ENCODE measurements around the gene ADCY1. TPM values are rescaled to one million over a fixed set of nuclear protein-coding genes. Genes with fewer than 3 reads are reported as not detected.

ADCY1 gene
- total RNA-seq, 4 donors from 2014 or later = 0.49 to 1.2 (median 0.72) TPM

DNA sequence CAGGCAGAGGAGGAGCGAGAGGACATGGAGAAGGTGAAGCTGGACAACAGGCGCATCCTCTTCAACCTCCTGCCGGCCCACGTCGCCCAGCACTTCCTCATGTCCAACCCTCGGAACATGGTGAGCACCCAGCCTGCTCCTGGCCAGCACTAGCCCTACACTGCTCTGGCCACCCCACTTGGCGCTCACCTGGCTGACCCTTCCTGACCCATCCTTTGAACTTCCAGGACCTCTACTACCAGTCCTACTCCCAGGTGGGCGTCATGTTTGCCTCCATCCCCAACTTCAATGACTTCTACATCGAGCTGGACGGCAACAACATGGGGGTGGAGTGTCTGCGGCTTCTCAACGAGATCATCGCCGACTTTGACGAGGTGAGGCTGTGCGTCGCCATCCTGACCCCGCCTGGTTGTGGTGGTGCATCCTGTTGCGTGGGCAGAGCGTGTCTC is 129.2 kb downstream of the ADCY1 start:
- H3K4me1 ChIP-seq = peaks cover 0 to 14% (median 0%) of the 10 kb centered on the region in 3 donors
- H3K4me3 ChIP-seq = no peak overlapping the region
- no peak for ATAC-seq
- peaks cover 0 to 2% of the 10 kb centered on the region in 2 donors for H3K36me3 ChIP-seq
- WGBS, 2 donors (ENCODE audit: low coverage in 1 of 2) = 70 to 81% methylated on average over 2 to 6 of the region's 20 CpGs
- H3K9me3 ChIP-seq = no peaks in the 10 kb centered on the region
- TF ChIP-seq POLR2A (IDR thresholded peaks at IDR 0.05) (no peak), EP300 (IDR thresholded peaks at IDR 0.05) (no peak), POLR2AphosphoS5 (IDR thresholded peaks at IDR 0.05) (no peak)
- TF ChIP-seq, protein P1, sequence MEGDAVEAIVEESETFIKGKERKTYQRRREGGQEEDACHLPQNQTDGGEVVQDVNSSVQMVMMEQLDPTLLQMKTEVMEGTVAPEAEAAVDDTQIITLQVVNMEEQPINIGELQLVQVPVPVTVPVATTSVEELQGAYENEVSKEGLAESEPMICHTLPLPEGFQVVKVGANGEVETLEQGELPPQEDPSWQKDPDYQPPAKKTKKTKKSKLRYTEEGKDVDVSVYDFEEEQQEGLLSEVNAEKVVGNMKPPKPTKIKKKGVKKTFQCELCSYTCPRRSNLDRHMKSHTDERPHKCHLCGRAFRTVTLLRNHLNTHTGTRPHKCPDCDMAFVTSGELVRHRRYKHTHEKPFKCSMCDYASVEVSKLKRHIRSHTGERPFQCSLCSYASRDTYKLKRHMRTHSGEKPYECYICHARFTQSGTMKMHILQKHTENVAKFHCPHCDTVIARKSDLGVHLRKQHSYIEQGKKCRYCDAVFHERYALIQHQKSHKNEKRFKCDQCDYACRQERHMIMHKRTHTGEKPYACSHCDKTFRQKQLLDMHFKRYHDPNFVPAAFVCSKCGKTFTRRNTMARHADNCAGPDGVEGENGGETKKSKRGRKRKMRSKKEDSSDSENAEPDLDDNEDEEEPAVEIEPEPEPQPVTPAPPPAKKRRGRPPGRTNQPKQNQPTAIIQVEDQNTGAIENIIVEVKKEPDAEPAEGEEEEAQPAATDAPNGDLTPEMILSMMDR (IDR thresholded peaks at IDR 0.05) = no peak
- H3K27ac ChIP-seq = no peak overlapping the region
- no peaks in the 10 kb centered on the region for H3K27me3 ChIP-seq

- WGBS, 2 donors (ENCODE audit: low coverage in 1 of 2) = 87 to 93% methylated on average over 3 to 6 of the region's 13 CpGs
- no peak overlapping the region for H3K4me3 ChIP-seq
These were observed 129.9 kb downstream of the ADCY1 start for GRCh38 chr7:45703911-45704682.

DNA sequence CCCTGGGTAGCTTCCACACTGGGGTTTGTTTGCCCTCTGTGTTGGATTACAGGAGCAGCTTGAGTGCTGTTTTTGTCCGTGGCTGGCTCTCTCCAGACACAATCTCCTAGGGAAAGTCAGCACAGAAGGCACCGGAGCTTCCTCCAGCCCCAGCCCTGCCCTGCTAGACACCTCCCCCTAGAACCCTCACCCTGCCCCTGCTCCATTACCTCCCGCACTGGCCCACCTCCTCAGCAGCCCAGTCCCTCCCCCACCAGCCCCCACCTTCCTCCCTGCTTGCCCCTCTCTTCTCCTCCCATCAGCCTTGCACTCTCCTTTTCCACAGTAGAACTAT is 130.5 kb downstream of the ADCY1 start:
- TF ChIP-seq, protein P1 (IDR thresholded peaks at IDR 0.05) = no peak
- TF ChIP-seq EP300 (IDR thresholded peaks at IDR 0.05) (no peak), POLR2A (IDR thresholded peaks at IDR 0.05) (no peak), POLR2AphosphoS5 (IDR thresholded peaks at IDR 0.05) (no peak)
- H3K9me3 ChIP-seq = no peaks in the 10 kb centered on the region

More at GRCh38 chr7:45703911-45704682, 129.9 kb downstream of the ADCY1 start:
- Histone ChIP-seq H3K27me3 (no peaks in the 10 kb centered on the region), H3K4me1 (peaks cover 0 to 14% (median 0%) of the 10 kb centered on the region in 3 donors), H3K27ac (no peak overlapping the region), H3K36me3 (peaks cover 0 to 8% of the 10 kb centered on the region in 2 donors), H3K9me3 (no peaks in the 10 kb centered on the region)
- TF ChIP-seq, protein P1 (IDR thresholded peaks at IDR 0.05) = no peak
- TF ChIP-seq POLR2AphosphoS5 (IDR thresholded peaks at IDR 0.05) (no peak), POLR2A (IDR thresholded peaks at IDR 0.05) (no peak), EP300 (IDR thresholded peaks at IDR 0.05) (no peak)
- ATAC-seq = no peak

GRCh38 chr7:45708046-45708950 is 134.1 kb downstream of the ADCY1 start:
- H3K9me3 ChIP-seq = no peaks in the 10 kb centered on the region
- WGBS, 2 donors (ENCODE audit: low coverage in 1 of 2) = 79 to 93% methylated on average over 5 to 9 of the region's 14 CpGs
- H3K4me3 ChIP-seq = no peak overlapping the region
- no peaks in the 10 kb centered on the region for H3K27me3 ChIP-seq
- ATAC-seq = no peak
- H3K36me3 ChIP-seq = peaks cover 0 to 8% of the 10 kb centered on the region in 2 donors
- TF ChIP-seq EP300 (IDR thresholded peaks at IDR 0.05) (no peak), POLR2AphosphoS5 (IDR thresholded peaks at IDR 0.05) (no peak), POLR2A (IDR thresholded peaks at IDR 0.05) (no peak)
- TF ChIP-seq, protein P1 (IDR thresholded peaks at IDR 0.05) = no peak
- H3K27ac ChIP-seq = peak overlapping the region in 2 of 4 donors; percentile 17 to 25
- H3K4me1 ChIP-seq = no peaks in the 10 kb centered on the region

More for the DNA sequence above, 130.5 kb downstream of the ADCY1 start:
- ATAC-seq = no peak
- H3K27me3 ChIP-seq = no peaks in the 10 kb centered on the region
- no peak overlapping the region for H3K4me3 ChIP-seq
- peaks cover 0 to 8% of the 10 kb centered on the region in 2 donors for H3K36me3 ChIP-seq
- H3K4me1 ChIP-seq = peaks cover 0 to 14% (median 0%) of the 10 kb centered on the region in 3 donors
- no peak overlapping the region for H3K27ac ChIP-seq
- 57 to 58% methylated on average over 2 to 3 of the region's 3 CpGs for WGBS, 2 donors (ENCODE audit: low coverage in 1 of 2)
